Prostate gland (tissue), 2 donors: Measurements from ENCODE around the gene EIF1AX. TPM values are rescaled to one million over a fixed set of nuclear protein-coding genes. Genes with fewer than 3 reads are reported as not detected.

ENCODE experiments used
- DNase-seq: peaks from one replicate; pipeline ENCODE4 v3.0.0-alpha.2; 2019; ENCODE audit warnings: low spot score
- H3K27ac ChIP-seq, 2 donors: fragments of 200-600 bp; sonication (generic); 2 replicates each; pipeline ENCODE4 v1.5.1; 2017 to 2019
- H3K27me3 ChIP-seq: fragments of 200-600 bp; sonication (generic); replicated peaks from 2 replicates; pipeline ENCODE4 v1.5.1; 2019; ENCODE audit not compliant: insufficient read depth
- H3K36me3 ChIP-seq, 2 donors: fragments of 200-600 bp; sonication (generic); 1 replicate in 1 of 2; 2 replicates in 1 of 2; pipeline versions ENCODE4 v1.5.1 to v1.8.1; 2017 to 2019
- H3K4me1 ChIP-seq: fragments of 200-600 bp; sonication (generic); replicated peaks from 2 replicates; pipeline ENCODE4 v1.5.1; 2019
- H3K4me3 ChIP-seq, 2 donors: fragments of 200-600 bp; sonication (generic); 2 replicates each; pipeline ENCODE4 v1.5.1; 2017 to 2019
- H3K9me3 ChIP-seq: fragments of 200-600 bp; sonication (generic); 2 replicates; pipeline ENCODE4 v1.5.1; 2017
- POLR2A ChIP-seq: fragments of 450-650 bp; IDR thresholded peaks from one replicate; pipeline ENCODE4 v1.6.1; 2016; ENCODE audit warnings: antibody characterized with exemption, mild to moderate bottlenecking
- POLR2AphosphoS5 ChIP-seq: sonication (generic); formaldehyde crosslinking; IDR thresholded peaks from one replicate; pipeline ENCODE4 v1.6.1; 2017; ENCODE audit warnings: antibody characterized with exemption
- WGBS: methylation state at CpG from one replicate; pipeline ENCODE4 v1.1.5; 2018; 5-methylcytosine and 5-hydroxymethylcytosine counted together
- intact Hi-C: fragments of 100-400 bp; cut with DNase I; formaldehyde crosslinking; loops from one replicate; pipeline ENCODE4 v1.14.2; 2022
- total RNA-seq, 2 donors: library from RNA; depleted of rRNA; stranded (reverse); fragments of >200 nt; gene quantifications; one replicate each; pipeline ENCODE4 v1.1.0, GENCODE V29; 2016
- TF ChIP-seq, protein P1 (sequence below), 4 experiments: fragments of 200-600 bp in 2 of 4; fragments of 450-650 bp in 2 of 4; sonication (generic) in 2 of 4; IDR thresholded peaks; 1 replicate in 3 of 4; 2 replicates in 1 of 4; pipeline ENCODE4 v1.5.1; 2016 to 2019; ENCODE audit warnings: antibody characterized with exemption in 4 of 4, mild to moderate bottlenecking in 2 of 4, moderate library complexity in 2 of 4

The EIF1AX gene, protein sequence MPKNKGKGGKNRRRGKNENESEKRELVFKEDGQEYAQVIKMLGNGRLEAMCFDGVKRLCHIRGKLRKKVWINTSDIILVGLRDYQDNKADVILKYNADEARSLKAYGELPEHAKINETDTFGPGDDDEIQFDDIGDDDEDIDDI
- 10 to 100 TPM; 28.0 to 51.3 TPM for total RNA-seq

DNA sequence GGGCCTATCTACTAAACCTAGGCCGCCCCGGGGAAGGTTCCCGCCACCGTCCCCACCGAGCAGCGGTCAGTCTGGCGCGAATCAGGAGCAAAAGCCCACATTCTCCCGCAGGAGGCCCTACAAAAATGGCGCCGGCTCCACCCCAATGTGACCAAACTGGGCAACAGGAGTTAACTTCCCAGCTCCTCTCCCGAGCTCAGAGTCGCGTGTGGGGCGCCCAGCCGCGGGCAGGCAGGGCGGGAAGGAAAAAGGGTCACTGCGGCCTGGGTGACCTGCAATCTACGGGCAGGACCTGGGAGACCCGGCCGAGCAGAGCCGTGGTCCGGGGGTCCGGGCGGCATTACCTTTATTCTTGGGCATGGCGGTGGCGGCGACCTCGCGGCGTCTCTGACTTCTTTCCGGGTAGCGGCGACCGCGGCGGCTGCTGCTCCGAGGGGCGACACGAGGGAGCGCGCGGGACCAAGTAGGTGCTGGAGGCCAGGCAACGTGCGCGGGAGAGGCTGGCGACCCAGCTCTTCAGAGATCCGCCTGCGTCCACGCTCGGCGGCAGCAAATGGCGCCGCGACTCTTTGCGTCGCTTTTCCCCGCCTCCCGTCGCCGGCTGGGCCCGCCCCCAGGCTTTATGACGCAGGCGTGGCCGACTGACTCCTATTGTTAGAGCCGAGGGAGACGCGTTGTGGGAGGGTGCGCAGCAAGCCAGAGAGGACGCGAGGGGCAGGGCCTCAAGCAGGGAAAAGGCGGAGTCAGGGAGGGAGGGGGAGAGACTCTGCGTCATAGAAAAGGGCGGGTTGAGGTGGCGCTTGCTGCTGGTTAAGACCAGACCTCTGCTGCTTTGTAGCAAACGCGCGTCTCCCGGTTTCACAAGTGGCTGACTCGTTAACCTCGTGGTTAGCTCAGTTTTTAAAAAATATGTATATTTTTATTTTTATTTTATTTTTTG lies at the start of gene EIF1AX:
TSS of gene EIF1AX (minus strand) at position 558 of the 940 bp plus-strand sequence. CDS start at position 360, 198 bp downstream.
- Histone ChIP-seq H3K27ac (peak within 1 kb of the TSS; percentile 83 to 89), H3K9me3 (no peaks in the 10 kb centered on the region), H3K27me3 (no peaks in the 10 kb centered on the region), H3K4me1 (no peaks in the 10 kb centered on the region), H3K4me3 (peak within 1 kb of the TSS; percentile 57), H3K36me3 (no peaks in the 10 kb centered on the region)
- intact Hi-C loops: loop anchor here (5.0 kb wide), 1 partner anchor 126 kb away; the partner anchor contains the start of gene RPS6KA3
- peak; percentile 95 for DNase-seq
- WGBS: under 1% methylated on average over 63 of the region's 82 CpGs
- peak; percentile 83 for TF ChIP-seq POLR2A
- TF ChIP-seq POLR2AphosphoS5: peak; percentile 94
- TF ChIP-seq, protein P1, sequence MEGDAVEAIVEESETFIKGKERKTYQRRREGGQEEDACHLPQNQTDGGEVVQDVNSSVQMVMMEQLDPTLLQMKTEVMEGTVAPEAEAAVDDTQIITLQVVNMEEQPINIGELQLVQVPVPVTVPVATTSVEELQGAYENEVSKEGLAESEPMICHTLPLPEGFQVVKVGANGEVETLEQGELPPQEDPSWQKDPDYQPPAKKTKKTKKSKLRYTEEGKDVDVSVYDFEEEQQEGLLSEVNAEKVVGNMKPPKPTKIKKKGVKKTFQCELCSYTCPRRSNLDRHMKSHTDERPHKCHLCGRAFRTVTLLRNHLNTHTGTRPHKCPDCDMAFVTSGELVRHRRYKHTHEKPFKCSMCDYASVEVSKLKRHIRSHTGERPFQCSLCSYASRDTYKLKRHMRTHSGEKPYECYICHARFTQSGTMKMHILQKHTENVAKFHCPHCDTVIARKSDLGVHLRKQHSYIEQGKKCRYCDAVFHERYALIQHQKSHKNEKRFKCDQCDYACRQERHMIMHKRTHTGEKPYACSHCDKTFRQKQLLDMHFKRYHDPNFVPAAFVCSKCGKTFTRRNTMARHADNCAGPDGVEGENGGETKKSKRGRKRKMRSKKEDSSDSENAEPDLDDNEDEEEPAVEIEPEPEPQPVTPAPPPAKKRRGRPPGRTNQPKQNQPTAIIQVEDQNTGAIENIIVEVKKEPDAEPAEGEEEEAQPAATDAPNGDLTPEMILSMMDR (IDR thresholded peaks at IDR 0.05): no peak

DNA sequence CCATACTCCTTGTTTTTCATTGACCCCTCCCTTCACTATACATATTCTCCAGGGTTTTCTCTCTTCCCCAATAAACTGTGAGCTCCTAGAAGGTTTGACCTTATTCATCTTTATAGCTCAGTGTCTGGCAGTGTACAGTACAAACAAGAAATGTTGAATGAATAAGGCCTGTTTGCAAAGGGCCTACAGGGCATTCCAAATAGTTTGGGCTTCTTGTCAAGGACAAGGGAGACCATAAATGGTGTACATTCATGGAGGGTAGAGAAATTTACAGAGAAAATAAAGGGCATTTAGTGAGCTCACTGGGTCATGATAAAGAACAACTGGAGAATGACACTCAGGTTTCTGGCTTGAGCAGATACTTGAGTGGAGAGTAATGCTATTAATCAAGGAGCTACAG lies 47.5 kb upstream of the EIF1AX start:
- Histone ChIP-seq H3K27ac (no peak overlapping the region), H3K9me3 (no peaks in the 10 kb centered on the region), H3K36me3 (no peaks in the 10 kb centered on the region), H3K4me1 (no peaks in the 10 kb centered on the region), H3K27me3 (no peaks in the 10 kb centered on the region), H3K4me3 (no peak overlapping the region)
- TF ChIP-seq POLR2AphosphoS5 (no peak), POLR2A (no peak)
- TF ChIP-seq, protein P1 (IDR thresholded peaks at IDR 0.05): no peak
- intact Hi-C loops: no loop called here
- DNase-seq: no peak

DNA sequence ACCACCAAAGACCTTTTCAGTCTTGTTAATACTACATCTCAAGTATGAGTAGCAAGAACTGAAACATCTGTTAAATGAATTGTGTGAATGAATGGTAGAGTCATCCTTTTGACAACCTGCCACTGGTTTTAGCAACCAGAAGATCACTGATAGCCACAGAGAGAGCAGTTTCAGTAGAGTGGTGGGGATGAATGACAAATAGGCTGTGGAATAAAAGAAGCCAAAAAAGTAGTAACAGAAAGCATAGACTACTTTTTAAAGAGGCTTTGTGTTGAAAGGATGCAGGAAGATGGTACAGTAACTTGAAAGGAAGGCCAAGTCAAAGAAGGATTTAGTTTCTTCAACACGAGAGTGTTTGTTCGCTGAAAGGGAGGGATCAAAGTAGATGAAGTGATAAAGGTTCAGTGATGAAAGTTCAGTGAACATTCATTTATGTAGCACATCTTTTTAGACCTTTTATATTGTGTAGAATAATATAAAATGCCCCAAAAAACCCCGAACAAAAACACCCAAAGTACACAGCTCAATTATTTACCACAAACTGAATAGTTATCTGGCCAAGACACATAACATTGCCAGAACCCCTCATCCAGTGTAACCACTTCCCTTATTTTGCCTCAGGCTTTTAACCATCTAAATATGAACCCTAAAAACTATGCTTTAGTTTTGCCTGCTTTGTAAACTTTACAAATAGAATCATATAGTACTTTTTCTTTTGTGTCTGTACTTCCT lies 40.1 kb upstream of the EIF1AX start:
- Histone ChIP-seq H3K4me1 (no peaks in the 10 kb centered on the region), H3K9me3 (no peaks in the 10 kb centered on the region), H3K4me3 (no peak overlapping the region), H3K27me3 (no peaks in the 10 kb centered on the region), H3K27ac (no peak overlapping the region), H3K36me3 (no peaks in the 10 kb centered on the region)
- no peak for DNase-seq
- TF ChIP-seq, protein P1 (IDR thresholded peaks at IDR 0.05): no peak
- TF ChIP-seq POLR2A: no peak
- intact Hi-C loops: no loop called here
- WGBS: 36% methylated on average over 3 of the region's 3 CpGs

DNA sequence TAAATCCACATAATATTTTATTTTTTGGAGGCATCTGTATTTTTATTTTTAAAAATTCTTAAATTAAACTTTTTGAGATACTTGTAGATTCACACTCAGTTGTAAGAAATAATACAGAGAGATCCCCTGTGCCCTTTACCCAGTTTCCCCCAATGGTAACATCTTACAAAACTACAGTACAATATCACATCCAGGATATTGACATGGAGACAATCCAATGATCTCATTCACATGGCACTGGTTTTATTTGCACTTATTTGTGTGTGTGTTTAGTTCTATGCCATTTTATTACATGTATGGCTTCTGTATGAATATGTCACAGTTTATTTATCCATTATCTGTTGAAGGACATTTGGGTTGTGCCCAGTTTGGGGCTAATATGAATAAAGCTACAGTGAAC lies 35.5 kb upstream of the EIF1AX start:
- Histone ChIP-seq H3K27me3 (no peaks in the 10 kb centered on the region), H3K9me3 (no peaks in the 10 kb centered on the region), H3K4me3 (no peak overlapping the region), H3K36me3 (no peaks in the 10 kb centered on the region), H3K4me1 (no peaks in the 10 kb centered on the region), H3K27ac (no peak overlapping the region)
- DNase-seq: no peak
- TF ChIP-seq POLR2A: no peak
- TF ChIP-seq, protein P1 (IDR thresholded peaks at IDR 0.05): no peak
- no peak for TF ChIP-seq POLR2AphosphoS5
- intact Hi-C loops: no loop called here
